Cardiac muscle cell (in vitro differentiated cells and primary cell): Measurements from ENCODE around the gene RAF1. TPM values are rescaled to one million over a fixed set of nuclear protein-coding genes. Genes with fewer than 3 reads are reported as not detected.

Experiments used
- DNase-seq, 2 donors: peaks; one replicate each; pipeline versions ENCODE4 v3.0.0 to v3.0.0-alpha.2; 2010 to 2017; ENCODE audit warnings: low read depth in 1 of 2, low spot score in 1 of 2
- H3K27ac ChIP-seq: fragments of 200-600 bp; sonication (generic); 2 replicates; pipeline ENCODE4 v1.5.1; 2016
- H3K27me3 ChIP-seq: fragments of 200-600 bp; sonication (generic); 2 replicates; pipeline ENCODE4 v1.6.0; 2016; ENCODE audit warnings: control low read depth
- H3K36me3 ChIP-seq: fragments of 200-600 bp; sonication (generic); 2 replicates; pipeline ENCODE4 v1.5.1; 2016; ENCODE audit warnings: control low read depth
- H3K4me1 ChIP-seq: fragments of 200-600 bp; sonication (generic); 2 replicates; pipeline ENCODE4 v1.8.1; 2017; ENCODE audit warnings: low read depth, mild to moderate bottlenecking, mixed run types
- H3K4me3 ChIP-seq: fragments of 200-600 bp; sonication (generic); 2 replicates; pipeline ENCODE4 v1.5.1; 2016; ENCODE audit warnings: mild to moderate bottlenecking
- H3K9me3 ChIP-seq: fragments of 200-600 bp; sonication (generic); 2 replicates; pipeline ENCODE4 v1.5.1; 2017; ENCODE audit warnings: low read depth, mild to moderate bottlenecking, control low read depth
- CTCF ChIP-seq: IDR thresholded peaks from 2 replicates; pipeline ENCODE4 v1.5.1; 2012; ENCODE audit warnings: low read depth, mild to moderate bottlenecking, low read length
- polyA plus RNA-seq: library from polyadenylated mRNA; unstranded; fragments of >200 nt; fragmentation: Nextera tagmentation; extraction: Ambion mirVana; gene quantifications from 2 replicates; pipeline ENCODE4 v1.2.1, GENCODE V29; 2016
- total RNA-seq: library from RNA; depleted of rRNA; stranded (reverse); fragments of >200 nt; gene quantifications from 2 replicates; pipeline ENCODE4 v1.2.3, GENCODE V29; 2016

Gene RAF1
- total and polyA plus RNA-seq, 2 experiments from 2014 or later: 82.8 to 153 TPM

DNA sequence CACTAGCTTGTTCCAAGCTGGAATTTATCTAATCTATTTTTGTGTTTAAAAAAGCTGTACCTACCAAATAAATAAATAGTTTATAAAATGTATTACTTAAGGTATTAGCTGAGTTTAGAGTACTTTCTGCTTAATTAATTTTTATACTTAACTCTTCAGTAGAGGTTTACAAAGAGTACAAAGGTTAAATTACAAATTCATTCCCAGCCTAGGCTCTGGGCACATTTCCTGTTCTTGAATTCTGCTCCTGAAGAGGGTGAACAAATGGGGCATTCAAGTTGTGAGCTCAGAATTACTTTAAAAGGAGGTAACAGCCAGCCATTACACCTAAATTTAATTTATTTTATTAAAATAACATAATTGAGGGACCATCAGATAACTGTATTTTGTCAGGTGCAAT is 80.6 kb downstream of the RAF1 start:
- H3K27ac ChIP-seq: peak overlapping the region; percentile 70
- peaks cover 12% of the 10 kb centered on the region for H3K4me1 ChIP-seq
- H3K36me3 ChIP-seq: peaks cover 59% of the 10 kb centered on the region
- no peaks in the 10 kb centered on the region for H3K27me3 ChIP-seq
- no peak overlapping the region for H3K4me3 ChIP-seq
- H3K9me3 ChIP-seq: no peaks in the 10 kb centered on the region
- TF ChIP-seq CTCF: no peak
- no peak for DNase-seq

- no peak overlapping the region for H3K4me3 ChIP-seq
- no peak for TF ChIP-seq CTCF
- H3K36me3 ChIP-seq: peaks cover 59% of the 10 kb centered on the region
- H3K27ac ChIP-seq: peak overlapping the region; percentile 70
- DNase-seq: no peak
- H3K9me3 ChIP-seq: no peaks in the 10 kb centered on the region
- peaks cover 9% of the 10 kb centered on the region for H3K4me1 ChIP-seq
- H3K27me3 ChIP-seq: no peaks in the 10 kb centered on the region
Observed at GRCh38 chr3:12582730-12583129, 81.2 kb downstream of the RAF1 start.

GRCh38 chr3:12579905-12580304 is 84.0 kb downstream of the RAF1 start:
- H3K27me3 ChIP-seq: no peaks in the 10 kb centered on the region
- H3K4me3 ChIP-seq: no peak overlapping the region
- peaks cover 60% of the 10 kb centered on the region for H3K36me3 ChIP-seq
- H3K9me3 ChIP-seq: no peaks in the 10 kb centered on the region
- DNase-seq: peak in 1 of 2 donors; percentile 46
- H3K27ac ChIP-seq: no peak overlapping the region
- TF ChIP-seq CTCF: no peak
- no peaks in the 10 kb centered on the region for H3K4me1 ChIP-seq

DNA sequence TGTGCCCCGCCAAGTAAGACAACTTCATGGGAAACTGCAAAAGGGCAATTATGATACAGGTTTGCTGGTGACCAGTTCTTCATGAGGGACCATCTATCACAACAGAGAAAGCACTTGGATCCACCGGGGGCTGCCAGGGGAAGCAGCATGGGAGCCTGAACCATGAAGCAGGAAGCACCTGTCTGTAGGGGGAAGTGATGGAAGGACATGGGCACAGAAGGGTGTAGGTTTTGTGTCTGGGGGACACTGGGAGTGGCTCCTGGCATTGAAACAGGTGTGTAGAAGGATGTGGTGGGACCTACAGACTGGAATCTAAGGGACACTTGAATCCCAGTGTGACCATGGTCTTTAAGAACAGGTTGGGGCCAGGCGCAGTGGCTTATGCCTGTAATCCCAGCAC is 84.5 kb downstream of the RAF1 start:
- H3K9me3 ChIP-seq: no peaks in the 10 kb centered on the region
- no peak overlapping the region for H3K4me3 ChIP-seq
- no peak for DNase-seq
- no peaks in the 10 kb centered on the region for H3K27me3 ChIP-seq
- no peaks in the 10 kb centered on the region for H3K4me1 ChIP-seq
- no peak for TF ChIP-seq CTCF
- peaks cover 63% of the 10 kb centered on the region for H3K36me3 ChIP-seq
- no peak overlapping the region for H3K27ac ChIP-seq

DNA sequence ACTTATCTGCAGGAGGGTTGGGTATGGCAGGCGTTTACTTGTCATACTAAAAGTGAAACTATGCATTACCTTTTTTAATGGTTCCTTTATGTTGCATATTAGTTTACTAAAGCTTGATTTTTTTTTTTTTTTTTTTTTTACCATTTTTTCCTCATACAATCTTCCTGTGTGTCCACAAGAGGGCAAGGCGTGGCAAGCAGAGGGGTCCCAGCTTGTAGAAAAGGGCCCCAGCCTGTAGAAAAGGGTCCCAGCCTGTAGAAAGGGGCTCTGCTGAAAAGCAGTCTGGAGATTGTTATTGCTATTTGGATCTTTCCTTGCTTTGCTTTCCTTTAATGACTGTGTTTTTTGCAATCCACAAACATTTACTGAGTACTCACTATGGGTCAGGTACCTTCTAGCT is 85.2 kb downstream of the RAF1 start:
- Histone ChIP-seq H3K27me3 (no peaks in the 10 kb centered on the region), H3K4me1 (no peaks in the 10 kb centered on the region), H3K9me3 (no peaks in the 10 kb centered on the region), H3K27ac (no peak overlapping the region), H3K4me3 (no peak overlapping the region), H3K36me3 (peaks cover 59% of the 10 kb centered on the region)
- peak; percentile 16 for TF ChIP-seq CTCF
- DNase-seq: no peak

DNA sequence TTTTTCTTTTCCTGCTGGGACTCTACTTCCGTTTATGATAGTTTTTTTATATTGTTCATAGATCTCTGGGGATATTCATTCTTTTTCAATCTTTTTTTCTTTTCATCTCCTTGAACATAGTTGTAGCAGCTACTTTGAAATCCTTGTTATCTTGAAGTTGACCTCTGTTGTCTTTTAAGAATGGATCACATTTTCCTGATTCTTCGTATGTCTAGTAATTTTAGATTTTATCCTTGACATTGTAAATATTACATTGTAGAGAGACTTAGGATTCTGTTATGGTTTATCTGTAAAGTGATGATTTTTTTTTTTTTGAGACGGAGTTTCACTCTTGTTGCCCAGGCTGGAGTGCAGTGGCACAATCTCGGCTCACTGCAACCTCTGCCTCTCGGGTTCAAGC is 86.5 kb downstream of the RAF1 start:
- H3K4me1 ChIP-seq: no peaks in the 10 kb centered on the region
- no peak for TF ChIP-seq CTCF
- H3K27ac ChIP-seq: no peak overlapping the region
- H3K9me3 ChIP-seq: no peaks in the 10 kb centered on the region
- DNase-seq: no peak
- peaks cover 59% of the 10 kb centered on the region for H3K36me3 ChIP-seq
- H3K4me3 ChIP-seq: no peak overlapping the region
- no peaks in the 10 kb centered on the region for H3K27me3 ChIP-seq
